ENCODE results near the gene RASSF3. TPM values are rescaled to one million over a fixed set of nuclear protein-coding genes. Genes with fewer than 3 reads are reported as not detected.

The RASSF3 gene
- total RNA-seq, 2 donors from 2014 or later = 64.3 to 92.1 TPM

Other genes starting within 250 kb of the RASSF3 start
- gene C12orf56, start 219.7 kb upstream of the RASSF3 start, total RNA-seq = not detected
- 100 to 1,000 TPM in 1 of 2 donors, 10 to 100 TPM in 1; 76.4 to 117 TPM for gene XPOT, start 206.1 kb upstream of the RASSF3 start, total RNA-seq
- 10 to 100 TPM; 41.9 to 42.1 TPM for gene TBK1, start 158.4 kb upstream of the RASSF3 start, total RNA-seq
- 10 to 100 TPM; 18.9 to 43.7 TPM for gene GNS, start 148.9 kb downstream of the RASSF3 start, total RNA-seq
- gene TBC1D30, start 214.2 kb downstream of the RASSF3 start, total RNA-seq = 1 to 10 TPM; 1.1 TPM